ENCODE results near the gene RXYLT1. TPM values are rescaled to one million over a fixed set of nuclear protein-coding genes. Genes with fewer than 3 reads are reported as not detected.

RXYLT1 gene
- total RNA-seq, 6 experiments from 2014 or later, result 15.3 to 17.9 (median 16.7) TPM

- Mint-ChIP-seq H3K36me3 (ENCODE audit: low read depth) (peaks cover 29% of the 10 kb centered on the region), H3K27me3 (ENCODE audit: insufficient read depth) (peaks cover 2% of the 10 kb centered on the region; the same call in 1 of the 2 replicates), H3K9me3 (no peaks in the 10 kb centered on the region), H3K27ac (peak within 1 kb of the TSS; percentile 93), H3K4me3 (peak within 1 kb of the TSS; percentile 100), H3K4me1 (ENCODE audit: low read depth) (peaks cover 53% of the 10 kb centered on the region)
- TF ChIP-seq, protein P1, sequence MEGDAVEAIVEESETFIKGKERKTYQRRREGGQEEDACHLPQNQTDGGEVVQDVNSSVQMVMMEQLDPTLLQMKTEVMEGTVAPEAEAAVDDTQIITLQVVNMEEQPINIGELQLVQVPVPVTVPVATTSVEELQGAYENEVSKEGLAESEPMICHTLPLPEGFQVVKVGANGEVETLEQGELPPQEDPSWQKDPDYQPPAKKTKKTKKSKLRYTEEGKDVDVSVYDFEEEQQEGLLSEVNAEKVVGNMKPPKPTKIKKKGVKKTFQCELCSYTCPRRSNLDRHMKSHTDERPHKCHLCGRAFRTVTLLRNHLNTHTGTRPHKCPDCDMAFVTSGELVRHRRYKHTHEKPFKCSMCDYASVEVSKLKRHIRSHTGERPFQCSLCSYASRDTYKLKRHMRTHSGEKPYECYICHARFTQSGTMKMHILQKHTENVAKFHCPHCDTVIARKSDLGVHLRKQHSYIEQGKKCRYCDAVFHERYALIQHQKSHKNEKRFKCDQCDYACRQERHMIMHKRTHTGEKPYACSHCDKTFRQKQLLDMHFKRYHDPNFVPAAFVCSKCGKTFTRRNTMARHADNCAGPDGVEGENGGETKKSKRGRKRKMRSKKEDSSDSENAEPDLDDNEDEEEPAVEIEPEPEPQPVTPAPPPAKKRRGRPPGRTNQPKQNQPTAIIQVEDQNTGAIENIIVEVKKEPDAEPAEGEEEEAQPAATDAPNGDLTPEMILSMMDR (IDR thresholded peaks at IDR 0.05), result no peak
- DNase-seq, result peak; percentile 49
These were observed 65.0 kb downstream of the RXYLT1 start, which contains the start of gene SRGAP1 for GRCh38 chr12:63844391-63845341. Gene SRGAP1 (plus strand): TSS chr12:63844700. CDS start chr12:63844817, 117 bp downstream.

DNA sequence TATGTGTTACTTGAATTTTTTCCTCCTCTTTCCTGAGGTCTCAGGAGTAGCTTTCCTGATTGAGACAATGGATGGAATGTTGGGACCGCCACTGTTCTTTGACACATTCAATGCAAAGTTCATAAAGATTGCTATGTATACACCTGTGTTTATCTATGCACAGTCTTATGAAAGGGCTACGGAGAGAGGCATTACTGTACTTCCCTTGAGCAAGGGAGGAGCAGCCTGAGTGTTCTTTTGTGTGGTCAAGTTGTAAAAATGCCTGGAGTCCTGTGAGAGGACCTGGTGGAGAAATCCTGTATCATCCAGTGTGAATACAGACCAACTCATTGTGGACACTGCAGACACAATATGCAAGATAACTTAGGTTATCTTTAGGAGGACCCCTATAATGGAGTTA lies 66.0 kb downstream of the RXYLT1 start:
- Mint-ChIP-seq H3K27me3 (ENCODE audit: insufficient read depth) (peaks cover 2% of the 10 kb centered on the region; the same call in 1 of the 2 replicates), H3K27ac (peak overlapping the region; percentile 93), H3K4me1 (ENCODE audit: low read depth) (peaks cover 60% of the 10 kb centered on the region), H3K9me3 (no peaks in the 10 kb centered on the region), H3K36me3 (ENCODE audit: low read depth) (peaks cover 33% of the 10 kb centered on the region), H3K4me3 (peak overlapping the region; percentile 100)
- TF ChIP-seq, protein P1 (IDR thresholded peaks at IDR 0.05), result no peak
- DNase-seq, result peak; percentile 47

DNA sequence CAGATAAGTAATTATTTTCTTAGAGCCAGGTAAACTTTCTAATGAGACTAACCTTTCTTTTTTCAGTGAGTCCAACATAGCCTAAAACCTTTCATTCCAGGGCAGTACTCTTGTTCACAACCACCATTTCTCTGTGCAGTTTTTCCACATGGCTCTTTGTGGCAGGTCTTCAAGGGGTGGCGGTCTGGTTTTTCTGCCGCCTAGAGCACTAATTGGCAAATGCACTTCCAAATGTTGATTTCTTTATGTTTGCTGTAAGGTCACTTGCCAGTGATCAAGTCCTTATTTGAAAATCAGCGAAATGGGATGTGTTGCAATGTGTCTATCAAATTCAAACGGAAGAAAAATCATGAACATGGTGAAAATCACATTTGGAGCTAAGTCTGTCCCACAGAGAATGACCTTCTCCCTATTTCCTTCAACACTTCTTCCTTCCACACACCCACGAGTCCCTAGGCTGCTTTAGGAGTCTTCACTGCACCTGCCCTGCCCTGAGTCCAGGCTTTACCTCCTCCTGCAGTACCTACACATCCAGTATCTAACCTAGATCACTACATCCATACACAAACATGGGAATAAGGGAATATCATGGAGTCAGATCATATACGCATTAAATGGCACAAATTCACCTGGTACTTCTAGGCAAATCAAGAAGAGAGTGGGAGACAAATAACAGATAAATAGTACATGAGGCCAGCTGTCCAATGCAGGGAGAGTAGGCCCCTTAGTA lies 66.7 kb downstream of the RXYLT1 start:
- H3K9me3 Mint-ChIP-seq, result no peaks in the 10 kb centered on the region
- TF ChIP-seq, protein P1 (IDR thresholded peaks at IDR 0.05), result no peak
- peak overlapping the region; percentile 100 for H3K4me3 Mint-ChIP-seq
- peak overlapping the region; percentile 93 for H3K27ac Mint-ChIP-seq
- H3K27me3 Mint-ChIP-seq (ENCODE audit: insufficient read depth), result peaks cover 2% of the 10 kb centered on the region; the same call in 1 of the 2 replicates
- H3K36me3 Mint-ChIP-seq (ENCODE audit: low read depth), result peaks cover 33% of the 10 kb centered on the region
- no peak for DNase-seq
- H3K4me1 Mint-ChIP-seq (ENCODE audit: low read depth), result peaks cover 53% of the 10 kb centered on the region

- TF ChIP-seq, protein P1 (IDR thresholded peaks at IDR 0.05), result no peak
- Mint-ChIP-seq H3K4me1 (ENCODE audit: low read depth) (peaks cover 50% of the 10 kb centered on the region), H3K27me3 (ENCODE audit: insufficient read depth) (peaks cover 2% of the 10 kb centered on the region; the same call in 1 of the 2 replicates), H3K27ac (peak overlapping the region; percentile 27), H3K4me3 (peak overlapping the region; percentile 79), H3K36me3 (ENCODE audit: low read depth) (peaks cover 33% of the 10 kb centered on the region), H3K9me3 (no peaks in the 10 kb centered on the region)
- DNase-seq, result no peak
These were observed 68.7 kb downstream of the RXYLT1 start for GRCh38 chr12:63848450-63848849.

GRCh38 chr12:63849106-63849620 lies 69.5 kb downstream of the RXYLT1 start:
- H3K4me1 Mint-ChIP-seq (ENCODE audit: low read depth), result peaks cover 57% of the 10 kb centered on the region
- no peak for DNase-seq
- peaks cover 35% of the 10 kb centered on the region for H3K36me3 Mint-ChIP-seq (ENCODE audit: low read depth)
- no peaks in the 10 kb centered on the region for H3K9me3 Mint-ChIP-seq
- peaks cover 2% of the 10 kb centered on the region; the same call in 1 of the 2 replicates for H3K27me3 Mint-ChIP-seq (ENCODE audit: insufficient read depth)
- H3K27ac Mint-ChIP-seq, result peak overlapping the region; percentile 12; the same call in 1 of the 2 replicates
- TF ChIP-seq, protein P1 (IDR thresholded peaks at IDR 0.05), result no peak
- H3K4me3 Mint-ChIP-seq, result peak overlapping the region; percentile 79

All from HFFc6 (cell line).